AG04449 (cell line): ENCODE data around the gene PRG2.

ENCODE experiments used
- CTCF ChIA-PET: fragments of 350-600 bp; formaldehyde crosslinking; extraction: SDS; loops from one replicate; lab custom pipeline; 2021; ENCODE audit warnings: antibody characterized with exemption; lab: Yijun Ruan, JAX
- POLR2A ChIA-PET: fragments of 400-600, 350-600 bp; formaldehyde crosslinking; extraction: SDS; loops from one replicate; lab custom pipeline; 2020; ENCODE audit warnings: antibody characterized with exemption, inconsistent platforms; lab: Yijun Ruan, JAX
- DNase-seq: peaks from one replicate; pipeline ENCODE4 v3.0.0-alpha.2; 2010; ENCODE audit warnings: low read depth, low spot score
- H3K4me3 ChIP-seq: 2 replicates; pipeline ENCODE4 v1.5.1; 2011; ENCODE audit warnings: low read depth, mild to moderate bottlenecking, control low read depth, low read length
- CTCF ChIP-seq: IDR thresholded peaks from one replicate; pipeline ENCODE4 v1.5.1; 2011; ENCODE audit warnings: mild to moderate bottlenecking, moderate library complexity, low read length, control low read depth, inconsistent platforms; ENCODE audit not compliant: insufficient read depth; ENCODE audit errors: missing control alignments

The PRG2 gene

GRCh38 chr11:57422669-57423068 lies 32.2 kb upstream of the PRG2 start:
- CTCF ChIA-PET, result interaction anchor here (1.0 to 2.7 kb wide), 2 partner anchors 35 to 74 kb away, joined by 3 to 12 read pairs; no protein-coding TSS in a partner anchor
- POLR2A ChIA-PET, result no interaction called here
- H3K4me3 ChIP-seq, result no peak overlapping the region
- no peak for TF ChIP-seq CTCF
- DNase-seq, result no peak

- ChIA-PET CTCF (interaction anchor here (1.0 to 2.7 kb wide), 2 partner anchors 36 to 73 kb away, joined by 3 to 12 read pairs; no protein-coding TSS in a partner anchor), POLR2A (no interaction called here)
- H3K4me3 ChIP-seq, result no peak overlapping the region
- DNase-seq, result no peak
- TF ChIP-seq CTCF, result no peak
Measured at GRCh38 chr11:57421805-57422204, 31.4 kb upstream of the PRG2 start.

DNA sequence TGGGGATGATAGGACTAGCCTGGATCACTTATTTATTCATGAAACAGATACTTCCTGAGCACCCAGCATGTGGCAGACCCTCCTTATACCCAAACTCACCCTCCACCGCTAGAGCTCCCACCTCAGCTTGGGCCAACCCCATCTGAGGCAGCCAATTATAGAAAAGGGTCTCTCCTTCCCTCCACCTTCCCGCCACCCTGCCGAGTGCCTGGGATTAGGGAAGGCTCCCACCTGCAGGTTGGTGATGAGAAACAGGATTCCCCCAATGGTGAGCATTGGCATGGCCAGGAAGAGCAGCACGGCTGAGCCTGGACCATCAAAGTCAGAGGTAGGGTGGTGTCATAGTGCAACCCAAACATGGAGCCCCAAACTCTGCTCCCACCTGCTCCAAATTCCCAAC lies 30.6 kb upstream of the PRG2 start:
- CTCF ChIA-PET, result interaction anchor here (2.7 kb wide), 1 partner anchor 37 kb away, joined by 12 read pairs; no protein-coding TSS in a partner anchor
- DNase-seq, result no peak
- TF ChIP-seq CTCF, result no peak
- POLR2A ChIA-PET, result no interaction called here
- H3K4me3 ChIP-seq, result no peak overlapping the region

DNA sequence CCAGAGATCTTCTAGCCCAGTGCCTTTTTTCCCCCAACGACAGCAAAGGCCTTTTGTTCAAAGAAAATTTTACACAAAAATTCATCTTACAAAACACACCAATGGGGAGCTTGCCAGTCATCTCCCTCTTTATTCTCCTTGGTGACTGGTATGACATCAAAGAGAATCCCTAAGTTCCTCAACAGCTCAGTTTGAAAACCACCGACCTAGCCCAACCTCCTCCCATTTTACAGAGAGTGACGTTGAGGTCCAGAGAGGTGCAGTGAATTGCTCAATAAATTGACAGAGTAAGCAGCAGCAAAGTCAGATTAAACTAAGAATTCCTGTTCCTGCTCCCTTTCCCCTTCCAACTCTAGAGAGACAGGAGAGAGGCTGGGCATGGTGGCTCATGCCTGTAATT lies 28.7 kb upstream of the PRG2 start:
- no peak for TF ChIP-seq CTCF
- no peak overlapping the region for H3K4me3 ChIP-seq
- ChIA-PET CTCF (no interaction called here), POLR2A (no interaction called here)
- no peak for DNase-seq

GRCh38 chr11:57418131-57418530 lies 27.7 kb upstream of the PRG2 start:
- CTCF ChIA-PET, result interaction anchor here (1.0 to 2.7 kb wide), 5 partner anchors 29 to 108 kb away, joined by 3 to 8 read pairs (median 4); no protein-coding TSS in a partner anchor
- no peak for TF ChIP-seq CTCF

GRCh38 chr11:57417056-57417455 lies 26.6 kb upstream of the PRG2 start:
- DNase-seq, result no peak
- no peak overlapping the region for H3K4me3 ChIP-seq
- no peak for TF ChIP-seq CTCF
- POLR2A ChIA-PET, result no interaction called here
- CTCF ChIA-PET, result interaction anchor here (1.0 to 2.7 kb wide), 6 partner anchors 40 to 111 kb away, joined by 3 to 8 read pairs (median 4); no protein-coding TSS in a partner anchor

More at GRCh38 chr11:57418131-57418530, 27.7 kb upstream of the PRG2 start:
- no peak for DNase-seq
- POLR2A ChIA-PET, result no interaction called here
- no peak overlapping the region for H3K4me3 ChIP-seq
